GM19463 (cell line): ENCODE measurements around the gene FYTTD1.
A peak's percentile ranks its signal among the peaks of the same experiment; 100 is the strongest.

Experiments
- ATAC-seq: cut with Tn5 transposase; IDR thresholded peaks from one replicate; pipeline ENCODE4 v1.9.1; 2021; ENCODE audit warnings: mild to moderate bottlenecking, moderate library complexity; ENCODE audit not compliant: unreplicated experiment

The FYTTD1 gene

GRCh38 chr3:197737319-197737649 lies 12.4 kb upstream of the FYTTD1 start:
- no peak for ATAC-seq

GRCh38 chr3:197737749-197738462 lies 11.8 kb upstream of the FYTTD1 start:
- ATAC-seq: no peak

- no peak for ATAC-seq
Observed at GRCh38 chr3:197742787-197743186, 6.9 kb upstream of the FYTTD1 start.

GRCh38 chr3:197746209-197746608 lies 3.5 kb upstream of the FYTTD1 start:
- ATAC-seq: no peak

GRCh38 chr3:197746801-197747237 lies 2.9 kb upstream of the FYTTD1 start:
- no peak for ATAC-seq

- no peak for ATAC-seq
Observed at GRCh38 chr3:197748597-197749314, 927 bp upstream of the FYTTD1 start.

GRCh38 chr3:197749315-197749600 lies 425 bp upstream of the FYTTD1 start:
- ATAC-seq: peak; percentile 34

GRCh38 chr3:197750396-197750831 lies 731 bp downstream of the FYTTD1 start:
- peak; percentile 42 for ATAC-seq

GRCh38 chr3:197750858-197751737 lies 1.4 kb downstream of the FYTTD1 start:
- ATAC-seq: no peak

GRCh38 chr3:197752107-197752506 lies 2.4 kb downstream of the FYTTD1 start:
- ATAC-seq: no peak

GRCh38 chr3:197753263-197753662 lies 3.6 kb downstream of the FYTTD1 start:
- ATAC-seq: no peak

- ATAC-seq: no peak
Observed at GRCh38 chr3:197756704-197757103, 7.0 kb downstream of the FYTTD1 start.

GRCh38 chr3:197758512-197758911 lies 8.8 kb downstream of the FYTTD1 start:
- ATAC-seq: no peak

- ATAC-seq: no peak
Observed at GRCh38 chr3:197761784-197762183, 12.1 kb downstream of the FYTTD1 start.

GRCh38 chr3:197775317-197775716 lies 25.6 kb downstream of the FYTTD1 start:
- no peak for ATAC-seq

GRCh38 chr3:197782230-197782629 lies 32.5 kb downstream of the FYTTD1 start:
- ATAC-seq: peak; percentile 50

GRCh38 chr3:197784019-197784585 lies 34.4 kb downstream of the FYTTD1 start:
- no peak for ATAC-seq

- ATAC-seq: no peak
Observed at GRCh38 chr3:197787412-197787811, 37.7 kb downstream of the FYTTD1 start.

- ATAC-seq: no peak
Observed at GRCh38 chr3:197789309-197789708, 39.6 kb downstream of the FYTTD1 start.

GRCh38 chr3:197790033-197790432 lies 40.4 kb downstream of the FYTTD1 start:
- no peak for ATAC-seq

- peak; percentile 85 for ATAC-seq
Observed at GRCh38 chr3:197791113-197791891, 41.6 kb downstream of the FYTTD1 start, which contains the start of gene LRCH3. Gene LRCH3 (plus strand): TSS chr3:197791254. CDS start chr3:197791279, 25 bp downstream.
